Heart left ventricle (tissue), 13 donors: ENCODE data around the gene ADSS1.

Source experiments
- CTCF ChIP-seq, 12 donors: fragments of 200-600 bp; sonication (generic) in 4 of 12; IDR thresholded peaks; one replicate each; pipeline versions ENCODE4 v1.5.0 to v1.8.0; 2018 to 2022; ENCODE audit warnings: antibody characterized with exemption in 12 of 12, mild to moderate bottlenecking in 5 of 12
- POLR2A ChIP-seq, 2 donors: fragments of 450-650 bp; IDR thresholded peaks; one replicate each; pipeline ENCODE4 v1.6.1; 2017; ENCODE audit warnings: antibody characterized with exemption in 2 of 2, mild to moderate bottlenecking in 2 of 2, moderate library complexity in 2 of 2
- donor health status: ischemic (EF 13 %, LVEDD 7.1; RV severe dilation, severe dysfunction).
- donor health status: DM: no; HTN: yes; CAD: no.
- donor health status: DM: no; HTN: no; CAD: no.
- donor health status: ischemic (EF 25% LVEDD 6.9; RV normal size, moderate dysfunction).
- donor health status: ischemic (EF 25% LVEDD 5.7; RV mildly dilated, moderate dysfunction).
- donor health status: ischemic (EF 35%, LVEDD 5.7; RV mildly dilated, moderate dysfunction).
- donor health status: nonischemic (EF 11% LVEDD 7.7; RV severe dilation, severe dysfunction).
- donor health status: DM: yes; HTN: yes; CAD: no.
- donor health status: PGD.
- donor health status: ischemic (EF 29% LVEDD 5.4; RV normal size, mild dysfunction).
- donor health status: nonischemic (EF 23%, LVEDD 6.1; RV moderate dilation, normal function).

DNA sequence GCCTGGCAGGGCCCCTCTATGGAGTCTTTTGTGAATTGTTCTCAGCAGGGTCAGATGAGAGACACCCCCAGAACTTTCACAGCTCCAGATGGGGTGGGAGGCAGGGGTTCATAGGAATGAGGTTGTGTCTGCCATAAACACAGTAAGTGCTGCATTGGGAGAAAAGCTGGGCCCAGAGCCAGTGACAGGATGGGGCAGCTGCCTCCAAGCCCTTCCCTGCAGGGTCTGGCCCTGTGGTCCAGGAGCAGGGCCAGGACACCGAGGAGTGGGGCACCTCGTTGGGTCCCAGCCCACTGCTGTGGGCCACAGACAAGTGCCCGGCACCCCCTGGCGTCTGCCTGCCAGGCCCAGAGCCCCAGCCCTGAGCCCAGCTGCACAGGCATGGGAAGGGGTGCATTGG, 21.4 kb upstream of the ADSS1 start:
- TF ChIP-seq CTCF (IDR thresholded peaks at IDR 0.05), result no peak
- TF ChIP-seq POLR2A (IDR thresholded peaks at IDR 0.05), result no peak
